22Rv1 (cell line): Measurements from ENCODE around the gene RPL7A.

Experiments used
- CTCF ChIP-seq: fragments of 450-650 bp; IDR thresholded peaks from 2 replicates; pipeline ENCODE4 v1.5.1; 2017; ENCODE audit warnings: mild to moderate bottlenecking
- ZFX ChIP-seq: fragments of 450-650 bp; IDR thresholded peaks from 2 replicates; pipeline ENCODE4 v1.6.1; 2017; ENCODE audit warnings: antibody characterized with exemption, borderline replicate concordance

GRCh38 chr9:133361507-133362092 is 13.6 kb downstream of the RPL7A start:
- TF ChIP-seq CTCF (no peak), ZFX (no peak)
